T follicular helper cell (primary cell): ENCODE measurements around the gene HOXA6.

Experiments used
- DNase-seq: peaks from one replicate; pipeline ENCODE4 v3.0.0-alpha.2; 2020; ENCODE audit warnings: low read depth

The HOXA6 gene

GRCh38 chr7:27151341-27151930, 3.9 kb upstream of the HOXA6 start:
- DNase-seq: no peak

- peak; percentile 41 for DNase-seq
Observed at GRCh38 chr7:27150568-27151340, 3.2 kb upstream of the HOXA6 start.

- DNase-seq: no peak
Observed at GRCh38 chr7:27149842-27150567, 2.4 kb upstream of the HOXA6 start.

DNA sequence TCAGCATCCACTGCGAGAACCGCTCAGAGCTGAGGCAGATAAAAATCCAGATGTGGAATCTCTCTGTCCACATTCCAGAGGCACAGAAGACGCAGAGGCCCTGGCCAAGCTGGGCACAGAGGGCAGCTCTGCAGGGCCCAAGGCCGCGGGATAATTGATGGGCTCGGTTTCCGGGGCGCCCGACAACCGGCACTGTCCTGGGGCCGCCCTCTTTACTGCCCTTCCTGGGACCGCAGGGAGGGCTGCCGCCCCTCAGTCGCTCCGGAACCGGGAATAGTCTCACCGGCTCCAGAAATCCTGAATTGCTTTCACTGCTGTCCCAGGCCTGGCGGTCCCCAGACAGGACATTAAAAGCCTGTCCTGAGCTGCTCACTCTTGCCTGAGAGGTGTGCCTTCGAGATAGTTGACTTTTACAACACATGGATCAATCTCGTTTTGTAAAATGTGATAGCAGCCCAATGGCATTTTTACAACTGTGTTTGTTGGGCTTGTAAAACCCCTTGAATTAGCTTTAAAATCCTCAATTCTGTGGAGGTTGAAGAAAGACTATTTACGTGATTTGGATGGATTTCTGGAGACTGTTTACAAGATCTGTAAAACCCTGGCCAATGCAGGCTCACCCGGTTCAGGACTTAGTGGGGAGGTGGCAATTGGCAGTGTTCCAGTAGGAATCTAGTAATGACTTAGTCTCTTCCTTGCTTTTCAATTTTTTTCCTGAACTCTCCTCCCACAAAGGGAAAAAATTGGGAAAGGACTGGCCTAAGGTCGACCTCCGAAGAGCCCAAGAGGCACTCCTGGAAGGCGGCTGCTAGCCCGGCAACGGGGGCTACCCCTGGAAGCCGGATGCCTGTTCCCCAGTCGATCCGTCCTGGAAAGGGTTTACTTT, 1.4 kb upstream of the HOXA6 start:
- DNase-seq: no peak

GRCh38 chr7:27148031-27148755, 619 bp upstream of the HOXA6 start:
- no peak for DNase-seq

DNA sequence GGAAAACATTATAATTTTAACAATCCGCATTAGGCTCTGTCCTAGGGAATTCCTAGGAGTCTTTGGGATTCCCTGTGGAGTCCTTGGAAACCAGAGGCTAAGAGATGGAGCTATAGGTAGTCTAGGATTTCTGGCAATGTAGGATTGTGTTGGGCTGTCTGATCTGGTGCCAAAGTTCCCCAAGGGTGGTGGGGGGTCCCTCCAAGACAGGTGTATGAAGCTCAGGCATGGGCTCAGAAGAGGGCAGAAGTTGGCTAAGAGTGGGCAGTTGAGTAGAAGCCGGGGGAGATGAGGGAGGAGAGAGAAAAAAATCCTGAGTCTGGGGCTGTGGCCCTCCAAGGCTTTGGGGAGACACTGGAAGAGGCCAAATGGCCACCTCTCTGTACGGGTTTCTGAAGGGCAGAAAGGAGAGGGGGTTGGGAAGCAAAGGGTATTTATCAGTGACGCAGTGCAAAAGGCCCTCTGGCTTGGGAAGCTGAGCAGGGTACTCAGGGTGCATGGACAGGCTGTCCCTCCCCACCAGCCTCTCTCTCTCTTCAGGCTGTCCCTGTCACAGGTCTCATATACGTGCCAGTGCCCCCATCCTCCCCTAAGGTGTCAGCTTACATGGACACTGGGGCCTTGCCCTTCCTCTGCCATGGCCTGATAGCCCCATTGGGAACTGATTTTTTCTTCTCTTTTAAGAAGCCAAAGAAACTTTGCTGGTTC, 929 bp downstream of the HOXA6 start:
- no peak for DNase-seq

DNA sequence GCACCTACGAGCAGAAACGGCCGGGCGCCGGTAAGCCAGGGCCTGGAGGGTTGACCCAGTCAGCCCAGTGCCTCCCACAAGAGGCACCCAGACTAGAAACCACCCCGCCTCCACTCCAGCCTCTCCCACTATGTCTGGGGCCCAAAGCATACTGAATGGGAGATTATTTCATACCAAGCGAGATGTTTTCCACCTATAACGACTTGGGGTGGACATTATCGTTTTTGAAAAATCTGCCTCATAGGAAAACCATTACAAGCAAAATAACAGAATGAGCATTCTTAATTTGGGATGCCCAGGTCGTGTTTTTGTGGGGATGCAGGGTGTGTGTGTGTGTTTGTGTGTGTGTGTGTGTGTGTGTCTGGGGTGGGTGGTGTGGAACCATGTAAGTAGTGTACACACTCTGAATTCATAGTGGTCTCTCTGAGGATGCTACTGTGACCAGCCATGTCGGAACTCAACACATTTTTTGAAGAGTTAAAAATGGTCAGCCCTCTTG, 1.6 kb downstream of the HOXA6 start:
- no peak for DNase-seq

DNA sequence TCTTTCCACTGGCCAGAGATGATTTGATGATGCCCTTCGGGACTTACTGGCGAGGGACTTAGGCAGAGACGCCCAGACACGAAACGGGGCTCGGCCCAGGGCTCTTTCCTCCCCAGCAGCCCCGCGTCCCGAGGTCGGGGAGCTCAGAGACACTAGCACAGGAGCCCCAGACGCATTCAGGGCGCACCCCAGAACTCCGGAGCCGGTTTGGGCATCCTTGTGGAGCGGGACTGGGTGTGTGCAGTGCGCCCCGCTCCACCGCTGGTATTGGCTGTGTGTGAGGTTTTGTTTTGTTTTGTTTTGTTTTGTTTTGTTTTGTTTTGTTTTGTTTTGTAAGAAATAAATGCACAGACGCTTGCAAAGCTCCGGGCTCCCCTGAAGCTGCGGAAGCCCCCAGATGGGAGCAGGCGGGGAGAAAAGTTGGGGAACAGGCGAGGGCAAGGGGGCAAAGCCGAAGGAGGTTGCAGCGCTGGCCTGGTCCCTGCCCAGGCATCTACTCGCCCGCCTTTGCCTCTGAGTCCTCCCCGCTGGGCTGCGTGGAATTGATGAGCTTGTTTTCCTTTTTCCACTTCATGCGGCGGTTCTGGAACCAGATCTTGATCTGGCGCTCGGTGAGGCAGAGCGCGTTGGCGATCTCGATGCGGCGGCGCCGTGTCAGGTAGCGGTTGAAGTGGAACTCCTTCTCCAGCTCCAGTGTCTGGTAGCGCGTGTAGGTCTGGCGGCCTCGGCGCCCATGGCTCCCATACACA, 2.2 kb downstream of the HOXA6 start:
- DNase-seq: no peak

DNA sequence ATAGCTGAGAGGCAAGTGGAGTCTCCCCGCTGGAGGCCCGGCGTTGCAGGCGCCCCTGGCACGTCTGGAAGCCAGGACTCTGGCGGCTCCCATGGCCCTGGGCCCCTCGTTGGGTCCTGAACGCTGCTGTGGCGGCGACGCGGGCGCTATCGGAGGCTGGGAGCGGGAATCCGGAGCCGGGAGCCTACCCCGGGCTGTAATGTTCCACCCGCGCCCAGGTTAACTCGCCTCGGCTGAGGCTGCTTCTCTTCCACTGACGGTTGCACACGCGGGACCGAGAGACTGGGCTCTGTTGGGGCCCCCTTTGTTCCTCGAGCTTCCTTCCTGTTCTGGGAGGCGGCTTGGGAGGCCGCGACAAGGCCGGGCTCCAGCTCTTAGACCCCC, 2.8 kb downstream of the HOXA6 start:
- DNase-seq: no peak

GRCh38 chr7:27143950-27144780, 3.4 kb downstream of the HOXA6 start:
- no peak for DNase-seq

DNA sequence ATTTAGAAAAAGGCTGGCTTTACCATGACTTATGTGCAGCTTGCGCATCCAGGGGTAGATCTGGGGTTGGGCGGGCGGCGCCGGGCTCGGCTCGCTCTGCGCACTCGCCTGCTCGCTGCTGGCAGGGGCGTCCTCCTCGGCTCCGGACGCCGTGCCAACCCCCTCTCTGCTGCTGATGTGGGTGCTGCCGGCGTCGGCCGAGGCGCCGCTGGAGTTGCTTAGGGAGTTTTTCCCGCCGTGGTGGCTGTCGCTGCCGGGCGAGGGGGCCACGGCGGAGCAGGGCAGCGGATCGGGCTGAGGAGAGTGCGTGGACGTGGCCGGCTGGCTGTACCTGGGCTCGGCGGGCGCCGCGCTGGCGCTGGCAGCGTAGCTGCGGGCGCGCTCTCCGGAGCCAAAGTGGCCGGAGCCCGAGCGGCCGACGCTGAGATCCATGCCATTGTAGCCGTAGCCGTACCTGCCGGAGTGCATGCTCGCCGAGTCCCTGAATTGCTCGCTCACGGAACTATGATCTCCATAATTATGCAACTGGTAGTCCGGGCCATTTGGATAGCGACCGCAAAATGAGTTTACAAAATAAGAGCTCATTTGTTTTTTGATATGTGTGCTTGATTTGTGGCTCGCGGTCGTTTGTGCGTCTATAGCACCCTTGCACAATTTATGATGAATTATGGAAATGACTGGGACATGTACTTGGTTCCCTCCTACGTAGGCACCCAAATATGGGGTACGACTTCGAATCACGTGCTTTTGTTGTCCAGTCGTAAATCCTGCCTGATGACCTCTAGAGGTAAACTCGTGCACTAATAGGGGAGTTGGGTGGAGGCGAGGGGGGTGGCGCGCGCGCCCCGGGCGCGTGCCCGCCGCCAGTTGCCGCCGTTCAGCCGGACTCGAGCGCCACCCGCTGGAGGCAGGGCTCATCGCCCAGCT, 4.3 kb downstream of the HOXA6 start, which contains the start of gene HOXA5:
Gene HOXA5, minus strand, starts transcription at position 659 of the 927 bp plus-strand sequence. Its CDS starts 74 bp downstream, at position 585.
- no peak for DNase-seq

DNA sequence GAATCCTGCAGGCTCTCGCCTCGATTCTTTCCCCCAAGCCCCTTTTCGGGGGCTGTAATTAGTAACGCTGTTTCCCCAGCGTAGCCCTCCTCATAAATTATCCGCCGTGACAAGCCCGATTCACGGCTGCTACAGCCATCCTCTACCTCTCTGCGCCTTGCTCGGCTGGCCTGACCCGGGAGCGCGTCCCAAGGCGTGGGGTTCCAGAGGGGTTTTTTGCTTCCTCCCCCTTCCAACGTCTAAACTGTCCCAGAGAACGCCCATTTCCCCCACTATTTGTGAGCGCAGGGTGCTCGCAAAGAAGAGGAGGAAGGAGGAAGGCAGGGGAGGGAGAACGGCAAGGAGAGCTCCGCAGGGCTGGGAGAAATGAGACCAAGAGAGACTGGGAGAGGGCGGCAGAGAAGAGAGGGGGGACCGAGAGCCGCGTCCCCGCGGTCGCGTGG, 5.0 kb downstream of the HOXA6 start:
- no peak for DNase-seq

- no peak for DNase-seq
Observed at GRCh38 chr7:27141923-27142579, 5.5 kb downstream of the HOXA6 start.

GRCh38 chr7:27141137-27141922, 6.2 kb downstream of the HOXA6 start:
- DNase-seq: no peak

- DNase-seq: no peak
Observed at GRCh38 chr7:27140126-27140857, 7.3 kb downstream of the HOXA6 start.
